HepG2 (cell line): ENCODE data around the gene UBL7.

Source experiments
- ATF7-NPFF ChIP-seq: sonication (generic); formaldehyde crosslinking; IDR thresholded peaks from 2 replicates; pipeline ENCODE4 v1.8.1; 2023; ENCODE audit warnings: mild to moderate bottlenecking, low read depth, missing genetic modification reagents, moderate library complexity
- CHD4 ChIP-seq: fragments of 200-600 bp; sonication (generic); IDR thresholded peaks from 2 replicates; pipeline ENCODE4 v1.7.0; 2017; ENCODE audit warnings: mild to moderate bottlenecking, low read length, borderline replicate concordance
- CTCF ChIP-seq: sonication (generic); formaldehyde crosslinking; IDR thresholded peaks from 2 replicates; pipeline ENCODE4 v1.5.0; 2020; ENCODE audit warnings: mild to moderate bottlenecking, missing genetic modification reagents, moderate library complexity
- HIVEP1 ChIP-seq: sonication (generic); formaldehyde crosslinking; IDR thresholded peaks from 2 replicates; pipeline ENCODE4 v1.4.0; 2020; ENCODE audit warnings: mild to moderate bottlenecking, missing genetic modification reagents
- JUN ChIP-seq: sonication (generic); formaldehyde crosslinking; IDR thresholded peaks from 2 replicates; pipeline ENCODE4 v1.4.0; 2020; ENCODE audit warnings: mild to moderate bottlenecking, missing genetic modification reagents
- NFIC ChIP-seq: IDR thresholded peaks from 2 replicates; pipeline ENCODE4 v1.6.1; 2012; ENCODE audit warnings: mild to moderate bottlenecking, low read length, inconsistent platforms
- POLR2A ChIP-seq, 2 experiments: IDR thresholded peaks; 2 replicates each; pipeline ENCODE4 v1.6.1; 2011; ENCODE audit warnings: low read depth in 2 of 2, low read length in 2 of 2, mild to moderate bottlenecking in 1 of 2, moderate library complexity in 1 of 2; ENCODE audit not compliant: insufficient read depth in 1 of 2
- RARA ChIP-seq: IDR thresholded peaks from 2 replicates; pipeline ENCODE4 v1.6.1; 2016; ENCODE audit warnings: missing genetic modification reagents, missing compliant biosample characterization
- RFX5 ChIP-seq: IDR thresholded peaks from 2 replicates; pipeline ENCODE4 v1.6.1; 2011; ENCODE audit warnings: low read depth, low read length, improper control_type of control experiment
- RFXAP ChIP-seq: sonication (generic); formaldehyde crosslinking; IDR thresholded peaks from 2 replicates; pipeline ENCODE4 v1.4.0; 2020; ENCODE audit warnings: missing genetic modification reagents, borderline replicate concordance
- SNRNP70 ChIP-seq: fragments of 200-400 bp; formaldehyde crosslinking; IDR thresholded peaks from 2 replicates; pipeline ENCODE4 v1.6.1; 2017; ENCODE audit warnings: mild to moderate bottlenecking, low read depth, low read length, moderate library complexity
- SP1 ChIP-seq, 2 experiments: fragments of 450-650 bp in 1 of 2; sonication (generic) in 1 of 2; formaldehyde crosslinking in 1 of 2; IDR thresholded peaks; 2 replicates each; pipeline versions ENCODE4 v1.4.0 to v1.6.1; 2016 to 2020; ENCODE audit warnings: missing genetic modification reagents in 1 of 2
- TCF7L2 ChIP-seq: IDR thresholded peaks from 2 replicates; pipeline ENCODE4 v1.6.1; 2011; ENCODE audit warnings: mild to moderate bottlenecking, low read depth, low read length, moderate library complexity
- ZNF639 ChIP-seq: conservative IDR thresholded peaks from 2 replicates; pipeline ENCODE4 v1.6.1; 2018; ENCODE audit warnings: missing genetic modification reagents

DNA sequence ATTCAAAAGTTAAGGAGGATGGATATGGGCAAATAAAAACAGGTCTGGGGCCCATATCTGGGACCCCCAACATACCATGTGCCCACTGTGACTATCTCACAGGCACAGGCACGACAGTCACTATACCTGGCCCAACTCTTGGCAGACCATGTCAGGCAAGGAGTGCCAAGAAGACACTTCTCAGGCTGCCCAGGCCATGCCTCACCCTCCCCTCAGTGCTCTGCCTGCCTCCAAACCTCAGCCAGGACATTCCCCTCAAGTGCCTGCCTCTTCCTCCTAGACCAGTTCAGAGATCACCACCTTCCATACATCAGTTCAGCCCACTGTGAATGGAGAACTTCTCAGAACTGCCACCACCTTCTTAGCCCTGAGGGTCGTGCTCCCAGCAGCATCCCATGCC lies 22.8 kb downstream of the UBL7 start:
- TF ChIP-seq RFXAP (CRISPR knock-in tag) (no peak), JUN (CRISPR knock-in tag) (no peak), NFIC (no peak), ZNF639 (CRISPR knock-in tag) (no peak), ATF7-NPFF (CRISPR knock-in tag) (no peak), SP1 (IDR thresholded peaks at IDR 0.05) (no peak), SP1 (CRISPR knock-in tag; IDR thresholded peaks at IDR 0.05) (no peak), RFX5 (no peak), TCF7L2 (no peak), CTCF (CRISPR knock-in tag) (no peak), POLR2A (IDR thresholded peaks at IDR 0.05; ENCODE audit: insufficient read depth in 1 of 2, low read depth in 2 of 2, low read length in 2 of 2) (no peak), CHD4 (no peak), SNRNP70 (no peak), RARA (CRISPR knock-in tag) (no peak), HIVEP1 (CRISPR knock-in tag) (no peak)
